ENCODE measurements around the gene PIANP.
"Not testable (repeated sequence)": the region's sequence is repeated elsewhere in the genome, so short reads cannot be mapped to it uniquely, and the experiment has no call there.

Gene PIANP

DNA sequence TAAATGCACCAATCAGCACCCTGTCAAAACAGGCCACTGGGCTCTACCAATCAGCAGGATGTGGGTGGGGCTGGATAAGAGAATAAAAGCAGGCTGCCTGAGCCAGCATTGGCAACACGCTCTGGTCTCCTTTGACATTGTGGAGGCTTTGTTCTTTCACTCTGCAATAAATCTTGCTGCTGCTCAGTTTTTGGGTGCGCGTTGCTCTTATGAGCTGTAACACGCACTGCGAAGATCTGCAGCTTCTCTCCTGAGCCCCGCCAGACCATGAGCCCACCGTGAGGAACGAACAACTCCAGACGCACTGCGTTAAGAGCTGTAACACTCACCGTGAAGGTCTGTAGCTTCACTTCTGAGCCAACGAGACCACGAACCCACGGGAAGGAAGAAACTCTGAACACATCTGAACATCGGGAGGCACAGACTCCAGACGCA lies 8.4 kb upstream of the PIANP start:
- TF ChIP-seq, protein P1, sequence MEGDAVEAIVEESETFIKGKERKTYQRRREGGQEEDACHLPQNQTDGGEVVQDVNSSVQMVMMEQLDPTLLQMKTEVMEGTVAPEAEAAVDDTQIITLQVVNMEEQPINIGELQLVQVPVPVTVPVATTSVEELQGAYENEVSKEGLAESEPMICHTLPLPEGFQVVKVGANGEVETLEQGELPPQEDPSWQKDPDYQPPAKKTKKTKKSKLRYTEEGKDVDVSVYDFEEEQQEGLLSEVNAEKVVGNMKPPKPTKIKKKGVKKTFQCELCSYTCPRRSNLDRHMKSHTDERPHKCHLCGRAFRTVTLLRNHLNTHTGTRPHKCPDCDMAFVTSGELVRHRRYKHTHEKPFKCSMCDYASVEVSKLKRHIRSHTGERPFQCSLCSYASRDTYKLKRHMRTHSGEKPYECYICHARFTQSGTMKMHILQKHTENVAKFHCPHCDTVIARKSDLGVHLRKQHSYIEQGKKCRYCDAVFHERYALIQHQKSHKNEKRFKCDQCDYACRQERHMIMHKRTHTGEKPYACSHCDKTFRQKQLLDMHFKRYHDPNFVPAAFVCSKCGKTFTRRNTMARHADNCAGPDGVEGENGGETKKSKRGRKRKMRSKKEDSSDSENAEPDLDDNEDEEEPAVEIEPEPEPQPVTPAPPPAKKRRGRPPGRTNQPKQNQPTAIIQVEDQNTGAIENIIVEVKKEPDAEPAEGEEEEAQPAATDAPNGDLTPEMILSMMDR (IDR thresholded peaks at IDR 0.05; ENCODE audit: insufficient read depth, low read length, missing control alignments), result no peak
- ChIA-PET POLR2A (interaction anchor here (1.8 kb wide), 1 partner anchor 15 kb away, joined by 6 read pairs; the partner anchor contains the start of gene COPS7A), CTCF (interaction anchor here (1.4 to 3.8 kb wide), 3 partner anchors 11 to 45 kb away, joined by 3 to 11 read pairs (median 7); partner anchors contain the start of gene MLF2)
- no peak for DNase-seq (ENCODE audit: low read depth, low spot score)
- H3K4me3 ChIP-seq (ENCODE audit: low read depth, low read length), result no peak overlapping the region

DNA sequence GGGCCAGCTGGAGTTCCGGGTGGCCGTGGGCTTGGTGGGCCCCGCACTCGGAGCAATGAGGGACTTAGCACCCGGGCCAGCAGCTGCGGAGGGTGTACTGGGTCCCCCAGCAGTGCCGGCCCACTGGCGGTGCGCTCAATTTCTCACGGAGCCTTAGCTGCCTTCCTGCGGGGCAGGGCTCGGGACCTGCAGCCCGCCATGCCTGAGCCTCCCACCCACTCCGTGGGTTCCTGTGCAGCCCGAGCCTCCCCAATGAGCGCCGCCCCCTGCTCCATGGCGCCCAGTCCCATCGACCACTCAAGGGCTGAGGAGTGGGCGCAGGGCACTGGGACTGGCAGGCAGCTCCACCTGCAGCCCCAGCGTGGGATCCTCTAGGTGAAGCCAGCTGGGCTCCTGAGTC lies 7.7 kb upstream of the PIANP start:
- POLR2A ChIA-PET, result interaction anchor here (1.8 kb wide), 1 partner anchor 16 kb away, joined by 6 read pairs; the partner anchor contains the start of gene COPS7A
- DNase-seq (ENCODE audit: low read depth, low spot score); H3K4me3 ChIP-seq (ENCODE audit: low read depth, low read length): not testable (repeated sequence)
- CTCF ChIA-PET, result interaction anchor here (2.2 to 3.8 kb wide), 2 partner anchors 10 to 45 kb away, joined by 7 to 11 read pairs; partner anchors contain the start of gene MLF2

GRCh38 chr12:6703631-6704030 lies 3.0 kb upstream of the PIANP start:
- ChIA-PET CTCF (no interaction called here), POLR2A (no interaction called here)
- DNase-seq (ENCODE audit: low read depth, low spot score), result no peak
- H3K4me3 ChIP-seq (ENCODE audit: low read depth, low read length), result no peak overlapping the region
- TF ChIP-seq, protein P1 (IDR thresholded peaks at IDR 0.05; ENCODE audit: insufficient read depth, low read length, missing control alignments), result no peak

- ChIA-PET POLR2A (no interaction called here), CTCF (no interaction called here)
- DNase-seq (ENCODE audit: low read depth, low spot score), result no peak
- TF ChIP-seq, protein P1 (IDR thresholded peaks at IDR 0.05; ENCODE audit: insufficient read depth, low read length, missing control alignments), result no peak
- H3K4me3 ChIP-seq (ENCODE audit: low read depth, low read length), result peak overlapping the region; percentile 70
Observed at GRCh38 chr12:6701078-6701768, 608 bp upstream of the PIANP start.

DNA sequence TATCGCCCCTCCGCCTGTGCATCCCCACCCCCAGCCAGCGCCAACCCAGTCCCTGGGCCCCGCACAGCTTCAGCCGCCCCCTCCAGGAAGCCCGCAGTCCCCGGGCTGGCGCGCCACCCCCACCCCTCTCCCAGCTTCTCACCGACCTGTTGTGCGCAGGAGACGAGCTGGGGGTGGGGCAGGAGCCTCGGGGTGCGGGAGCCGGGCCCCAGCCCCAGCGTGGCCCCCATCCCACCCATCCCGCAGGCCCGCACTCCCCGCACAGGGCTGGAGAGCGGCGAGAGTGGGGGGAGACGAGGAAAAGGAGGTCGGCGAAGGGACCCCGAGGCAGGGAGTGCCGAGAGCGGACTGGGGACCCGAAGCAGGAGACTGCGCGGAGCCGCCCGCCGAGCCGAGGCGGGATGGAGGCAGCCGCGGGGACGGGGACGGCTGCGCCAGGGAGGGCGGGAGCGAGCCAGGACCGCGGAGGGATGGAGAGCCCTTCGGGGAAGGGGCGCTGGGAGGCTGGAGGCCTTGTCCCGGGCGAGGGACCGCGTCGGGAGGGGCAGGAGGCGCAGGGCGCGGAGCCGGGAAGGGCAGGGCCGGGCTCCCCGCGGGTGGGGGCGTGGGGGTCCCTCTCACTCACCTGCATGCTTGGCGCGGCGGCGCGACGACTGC lies 498 bp downstream of the PIANP start:
- ChIA-PET POLR2A (interaction anchor here (0.7 to 1.2 kb wide), 4 partner anchors 11 to 167 kb away, joined by 3 to 6 read pairs (median 4); partner anchors contain the start of genes CDCA3, CHD4, TPI1 and ZNF384), CTCF (interaction anchor here (1.0 to 5.8 kb wide), 7 partner anchors 9 to 85 kb away, joined by 3 to 99 read pairs (median 14); partner anchors contain the start of genes COPS7A, MLF2 and ZNF384)
- H3K4me3 ChIP-seq (ENCODE audit: low read depth, low read length), result peak overlapping the region; percentile 70
- DNase-seq (ENCODE audit: low read depth, low spot score), result no peak
- TF ChIP-seq, protein P1 (IDR thresholded peaks at IDR 0.05; ENCODE audit: insufficient read depth, low read length, missing control alignments), result no peak

- ChIA-PET POLR2A (interaction anchor here (0.7 to 1.8 kb wide), 5 partner anchors 10 to 168 kb away, joined by 3 to 10 read pairs (median 4); partner anchors contain the start of genes CDCA3, CHD4, TPI1 and ZNF384), CTCF (interaction anchor here (1.0 to 5.8 kb wide), 11 partner anchors 8 to 139 kb away, joined by 3 to 99 read pairs (median 7); partner anchors contain the start of genes COPS7A, MLF2, PTMS and ZNF384)
- TF ChIP-seq, protein P1 (IDR thresholded peaks at IDR 0.05; ENCODE audit: insufficient read depth, low read length, missing control alignments), result no peak
- peak overlapping the region; percentile 70 for H3K4me3 ChIP-seq (ENCODE audit: low read depth, low read length)
- DNase-seq (ENCODE audit: low read depth, low spot score), result no peak
Observed at GRCh38 chr12:6699259-6699988, 1.2 kb downstream of the PIANP start.

All from AG04449 (cell line).